GM18870 (cell line): ENCODE measurements around the gene CSE1L.
"Not testable (repeated sequence)": the region's sequence is repeated elsewhere in the genome, so short reads cannot be mapped to it uniquely, and the experiment has no call there.

Source experiments
- ATAC-seq: cut with Tn5 transposase; IDR thresholded peaks from one replicate; pipeline ENCODE4 v1.9.1; 2021; ENCODE audit warnings: moderate library complexity; ENCODE audit not compliant: unreplicated experiment

CSE1L gene

DNA sequence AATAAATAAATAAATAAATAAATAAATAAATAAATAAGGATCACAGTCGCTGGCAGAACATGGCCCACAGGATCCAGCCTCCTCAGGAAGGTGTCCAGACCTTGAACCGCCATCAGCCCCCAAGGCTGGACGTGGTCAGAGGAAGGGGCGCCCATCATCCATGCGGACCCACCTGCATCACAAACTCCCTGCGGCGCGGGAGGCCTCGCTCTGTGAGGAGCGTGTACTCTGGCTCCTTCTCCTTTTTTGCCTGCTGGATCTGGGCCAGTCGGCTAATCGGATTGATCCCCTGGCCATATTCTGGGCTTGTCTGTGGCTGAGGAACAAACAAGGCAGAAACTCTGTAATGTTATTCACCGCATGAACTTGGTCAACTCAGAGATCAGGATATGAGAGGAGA is 76.8 kb downstream of the CSE1L start:
- ATAC-seq: no peak

DNA sequence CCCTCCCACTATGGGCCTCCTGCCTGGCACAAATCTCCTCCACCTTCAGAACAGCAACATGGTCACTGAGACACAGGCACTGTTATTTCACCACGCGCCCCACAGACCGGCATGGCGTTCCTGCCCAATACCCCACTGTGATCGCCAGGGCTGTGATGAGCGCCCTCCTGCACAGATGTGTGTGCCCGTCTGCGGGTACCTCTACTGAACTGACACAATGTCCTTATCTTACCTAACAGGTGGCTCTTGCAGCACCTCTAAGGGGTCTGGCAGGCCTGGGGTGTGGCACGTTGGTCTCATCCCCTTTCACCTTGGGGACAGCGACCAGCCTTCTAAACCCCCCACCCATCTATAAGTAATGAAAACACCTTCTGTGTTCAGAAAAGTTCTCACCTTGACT is 77.9 kb downstream of the CSE1L start:
- ATAC-seq: no peak

DNA sequence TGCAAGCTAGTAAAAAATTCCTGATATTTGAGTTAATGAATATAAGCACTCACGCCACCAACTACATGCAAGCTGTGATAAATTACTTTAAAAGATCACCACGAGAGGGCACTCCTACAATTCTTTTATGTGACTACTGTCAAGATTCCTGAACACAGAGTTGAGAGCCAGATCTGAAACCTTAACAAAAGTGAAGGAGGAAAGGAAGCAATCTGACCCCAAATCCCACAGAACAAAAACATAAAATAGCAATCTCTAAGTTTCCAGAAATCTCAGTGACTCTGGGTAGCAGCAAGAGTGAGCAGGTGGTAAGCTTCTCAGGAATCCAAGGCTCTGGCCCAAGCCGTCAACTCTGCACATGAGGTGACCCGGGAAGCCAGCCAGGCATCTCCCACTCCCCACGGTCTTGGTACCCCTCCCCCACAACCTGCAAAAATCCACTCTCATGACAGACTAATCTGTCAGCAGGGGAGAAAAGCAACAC is 86.9 kb downstream of the CSE1L start:
- no peak for ATAC-seq

DNA sequence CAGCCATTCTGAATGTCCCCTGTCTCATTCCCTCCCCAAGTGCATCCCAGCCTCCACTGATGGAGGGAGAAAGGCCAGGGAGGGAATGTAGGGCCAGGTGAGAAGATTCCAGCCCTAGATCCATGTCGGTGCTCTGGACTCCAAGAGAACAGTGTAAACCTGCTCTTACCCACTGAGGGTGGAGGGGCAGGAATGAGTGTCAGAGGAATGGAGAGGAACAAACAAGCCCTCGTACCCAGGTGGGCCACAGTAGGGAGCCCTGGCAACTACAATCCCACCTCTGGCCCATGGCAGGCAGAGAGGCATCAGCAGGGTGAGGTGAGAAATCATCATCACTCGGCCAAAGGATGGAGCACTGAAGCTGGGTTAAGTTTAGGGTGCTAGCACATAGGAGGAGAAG is 87.5 kb downstream of the CSE1L start:
- no peak for ATAC-seq

DNA sequence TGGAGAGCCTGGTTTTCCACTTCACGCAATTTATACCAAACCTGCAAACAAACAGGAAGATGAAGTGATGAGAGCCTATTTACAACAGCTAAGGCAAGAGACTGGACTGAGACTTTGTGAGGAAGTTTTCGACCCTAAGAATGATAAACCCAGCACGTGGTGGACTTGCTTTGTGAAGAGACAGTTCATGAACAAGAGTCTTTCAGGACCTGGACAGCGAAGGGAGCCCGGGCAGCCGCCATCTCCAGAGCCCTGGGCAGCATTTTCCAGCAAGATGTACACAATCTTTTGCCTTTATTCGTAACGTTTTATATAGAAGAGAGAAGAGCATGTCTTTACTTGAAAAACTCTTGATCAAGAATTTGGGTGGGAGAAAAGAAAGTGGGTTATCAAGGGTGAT is 88.7 kb downstream of the CSE1L start:
- not testable (repeated sequence) for ATAC-seq

DNA sequence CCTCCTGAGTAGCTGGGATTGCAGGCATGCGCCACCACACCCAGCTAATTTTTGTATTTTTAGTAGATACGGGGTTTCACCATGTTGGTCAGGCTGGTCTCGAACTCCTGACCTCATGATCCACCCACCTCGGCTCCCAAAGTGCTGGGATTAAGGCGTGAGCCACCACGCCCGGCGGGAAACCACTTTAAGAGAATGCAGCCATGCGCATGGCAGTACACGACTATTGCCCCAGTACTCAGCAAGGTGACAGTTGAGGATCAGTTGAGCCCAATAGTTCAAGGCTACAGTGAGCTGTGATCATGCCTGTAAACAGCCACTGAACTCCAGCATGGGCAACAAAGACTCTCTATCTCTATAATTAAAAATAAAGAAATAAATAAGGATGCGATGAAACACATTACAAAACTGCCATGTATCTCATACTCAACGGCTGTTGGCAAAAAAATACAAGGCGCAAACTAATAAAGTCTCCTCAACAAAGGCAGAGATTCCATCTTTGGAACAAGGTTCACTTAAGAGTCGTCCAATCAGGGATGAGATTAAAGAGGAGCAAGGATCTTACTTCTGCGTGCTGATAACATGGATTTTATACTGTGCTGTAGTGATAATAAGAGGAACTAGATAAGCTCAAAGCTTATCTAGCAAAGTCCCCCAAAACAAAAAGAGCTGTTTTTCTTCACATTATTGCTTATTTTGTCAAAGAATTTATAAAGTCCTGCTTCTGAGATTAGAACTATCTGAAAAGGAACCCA is 90.9 kb downstream of the CSE1L start:
- no peak for ATAC-seq

DNA sequence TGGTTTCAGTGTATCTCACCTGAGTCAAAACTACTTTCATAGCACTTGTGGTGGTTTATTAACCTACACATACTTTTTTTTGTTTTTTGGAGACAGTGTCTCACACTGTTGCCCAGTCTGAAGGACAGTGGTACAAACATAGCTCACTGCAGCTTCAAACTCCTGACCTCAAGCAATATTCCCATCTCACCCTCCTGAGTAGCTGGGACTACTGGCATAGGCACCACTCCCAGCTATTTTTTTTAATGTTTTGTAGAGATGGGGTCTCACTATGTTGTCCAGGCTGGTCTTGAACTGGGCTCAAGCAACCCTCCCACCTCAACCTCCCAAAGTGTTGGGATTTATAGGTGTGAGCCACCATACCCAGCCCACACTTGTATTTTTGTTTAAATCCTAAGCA is 92.3 kb downstream of the CSE1L start:
- ATAC-seq: no peak

DNA sequence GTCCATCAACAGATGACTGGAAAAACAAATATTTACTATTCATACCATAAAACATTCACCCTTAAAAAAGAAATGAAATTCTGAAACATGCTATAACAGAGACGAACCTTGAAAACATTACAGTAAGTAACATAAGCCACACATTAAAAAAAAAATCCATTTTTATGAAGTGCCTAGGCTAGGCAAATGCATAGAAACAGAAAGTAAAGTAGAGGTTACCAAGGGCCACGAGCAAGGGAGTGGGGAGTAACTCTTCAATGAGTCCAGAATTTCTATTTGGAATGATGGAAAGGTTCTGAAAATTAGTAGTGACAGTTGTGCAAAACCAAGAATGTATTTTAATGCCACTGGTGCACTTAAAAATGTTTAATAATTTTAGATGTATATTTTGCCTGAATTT is 94.3 kb downstream of the CSE1L start:
- no peak for ATAC-seq

DNA sequence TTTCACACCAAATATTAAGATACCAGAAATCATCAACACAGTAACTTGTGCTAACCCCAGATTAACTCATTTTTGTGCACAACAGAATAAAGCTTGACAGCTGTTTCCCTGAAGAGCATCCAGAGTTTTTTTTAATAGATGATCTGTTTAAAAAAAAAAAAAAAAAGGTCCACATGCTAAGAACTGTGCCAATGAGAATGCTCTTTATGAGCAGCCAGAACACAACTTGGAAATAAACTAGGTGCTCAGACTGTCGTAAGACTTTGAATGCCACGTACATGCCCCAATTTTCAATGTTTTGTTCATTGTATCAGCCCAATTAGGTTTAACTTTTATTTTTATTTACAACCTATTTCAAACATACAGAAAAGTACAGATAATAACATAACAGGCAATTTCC is 94.7 kb downstream of the CSE1L start:
- no peak for ATAC-seq
